ENCODE data around the gene RARA.

GRCh38 chr17:40355804-40356758 is 47.1 kb downstream of the RARA start:
- no peak for TF ChIP-seq CREB5 (CRISPR knock-in tag; IDR thresholded peaks at IDR 0.05; ENCODE audit: low read depth)
- TF ChIP-seq PPARA (CRISPR knock-in tag; IDR thresholded peaks at IDR 0.05; ENCODE audit: borderline replicate concordance), result no peak
- TF ChIP-seq CSDC2 (CRISPR knock-in tag; IDR thresholded peaks at IDR 0.05), result no peak
- TF ChIP-seq ZFP3 (CRISPR knock-in tag; IDR thresholded peaks at IDR 0.05), result no peak
- TF ChIP-seq PATZ1 (CRISPR knock-in tag; IDR thresholded peaks at IDR 0.05; ENCODE audit: borderline replicate concordance), result no peak
- TF ChIP-seq ZC3H10 (CRISPR knock-in tag; IDR thresholded peaks at IDR 0.05), result no peak
- no peak for TF ChIP-seq TOX (CRISPR knock-in tag; IDR thresholded peaks at IDR 0.05; ENCODE audit: borderline replicate concordance)
- no peak for TF ChIP-seq TCF4 (CRISPR knock-in tag; IDR thresholded peaks at IDR 0.05; ENCODE audit: borderline replicate concordance)
- no peak for TF ChIP-seq SNAI2 (CRISPR knock-in tag; IDR thresholded peaks at IDR 0.05)
- no peak for TF ChIP-seq ZNF70 (CRISPR knock-in tag; IDR thresholded peaks at IDR 0.05)
